ENCODE data around the gene ARHGEF26.

The ARHGEF26 gene

DNA sequence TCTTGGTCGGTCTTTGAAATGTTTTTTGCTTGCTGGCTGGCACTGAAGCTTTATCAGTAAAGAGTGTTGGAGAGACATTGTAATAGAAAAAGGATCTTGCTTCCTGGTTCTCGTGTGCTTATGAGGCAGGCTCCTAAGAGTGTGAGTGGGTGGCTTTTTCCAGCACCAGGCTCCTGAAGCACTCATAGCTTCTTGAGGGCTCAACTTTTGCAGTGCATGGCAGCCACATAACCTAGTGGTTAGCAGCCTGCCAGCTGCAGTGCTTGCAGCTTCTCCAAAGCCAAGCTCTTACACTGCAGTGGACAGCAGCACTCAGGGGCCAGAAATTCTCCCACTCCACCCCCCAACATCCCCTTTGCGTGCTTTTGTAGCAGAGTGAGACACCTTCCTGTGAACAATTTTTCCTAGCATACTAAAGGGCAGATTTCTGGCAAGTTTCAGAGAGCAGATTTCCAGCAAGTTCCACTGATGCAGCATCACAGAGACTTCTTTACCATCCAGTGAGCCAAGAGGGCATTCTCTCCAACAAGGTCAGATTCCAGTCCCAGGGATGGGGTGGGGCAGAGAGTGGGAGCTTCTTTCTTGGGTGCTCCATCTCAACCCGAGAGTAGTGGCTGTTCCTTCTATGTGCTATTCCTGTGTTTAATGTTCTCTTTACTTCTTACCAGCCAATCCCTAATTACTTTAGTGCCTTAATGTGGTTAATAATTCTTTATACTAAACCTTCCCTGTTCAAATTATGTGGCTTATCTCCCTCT lies 15.8 kb upstream of the ARHGEF26 start:
- no peaks in the 10 kb centered on the region for H4K20me1 ChIP-seq (ENCODE audit: insufficient read depth, low read length)
- no peaks in the 10 kb centered on the region for H3K36me3 ChIP-seq (ENCODE audit: insufficient read depth, low read length)
- no peak overlapping the region for H3K4me2 ChIP-seq (ENCODE audit: low read length)
- TF ChIP-seq EZH2 (IDR thresholded peaks at IDR 0.05; ENCODE audit: borderline replicate concordance, low read length): no peak
- TF ChIP-seq, protein P1, sequence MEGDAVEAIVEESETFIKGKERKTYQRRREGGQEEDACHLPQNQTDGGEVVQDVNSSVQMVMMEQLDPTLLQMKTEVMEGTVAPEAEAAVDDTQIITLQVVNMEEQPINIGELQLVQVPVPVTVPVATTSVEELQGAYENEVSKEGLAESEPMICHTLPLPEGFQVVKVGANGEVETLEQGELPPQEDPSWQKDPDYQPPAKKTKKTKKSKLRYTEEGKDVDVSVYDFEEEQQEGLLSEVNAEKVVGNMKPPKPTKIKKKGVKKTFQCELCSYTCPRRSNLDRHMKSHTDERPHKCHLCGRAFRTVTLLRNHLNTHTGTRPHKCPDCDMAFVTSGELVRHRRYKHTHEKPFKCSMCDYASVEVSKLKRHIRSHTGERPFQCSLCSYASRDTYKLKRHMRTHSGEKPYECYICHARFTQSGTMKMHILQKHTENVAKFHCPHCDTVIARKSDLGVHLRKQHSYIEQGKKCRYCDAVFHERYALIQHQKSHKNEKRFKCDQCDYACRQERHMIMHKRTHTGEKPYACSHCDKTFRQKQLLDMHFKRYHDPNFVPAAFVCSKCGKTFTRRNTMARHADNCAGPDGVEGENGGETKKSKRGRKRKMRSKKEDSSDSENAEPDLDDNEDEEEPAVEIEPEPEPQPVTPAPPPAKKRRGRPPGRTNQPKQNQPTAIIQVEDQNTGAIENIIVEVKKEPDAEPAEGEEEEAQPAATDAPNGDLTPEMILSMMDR (IDR thresholded peaks at IDR 0.05; ENCODE audit: low read length): no peak
- H3K9ac ChIP-seq (ENCODE audit: low read length): no peak overlapping the region
- no peaks in the 10 kb centered on the region for H3K4me1 ChIP-seq (ENCODE audit: insufficient read depth, low read length, severe bottlenecking)
- no peak overlapping the region for H2AFZ ChIP-seq (ENCODE audit: low read length)
- no peak overlapping the region for H3K4me3 ChIP-seq (ENCODE audit: low read depth, low read length, poor library complexity, severe bottlenecking)
- H3K9me3 ChIP-seq (ENCODE audit: low read length): no peaks in the 10 kb centered on the region
- H3F3A ChIP-seq (ENCODE audit: insufficient read depth, low read length): no peaks in the 10 kb centered on the region
- H3K9me2 ChIP-seq (ENCODE audit: low read depth, low read length): no peaks in the 10 kb centered on the region
- H3K79me2 ChIP-seq (ENCODE audit: insufficient read depth, low read length): no peaks in the 10 kb centered on the region
- H3K27ac ChIP-seq (ENCODE audit: low read depth, low read length, poor library complexity, severe bottlenecking): no peak overlapping the region
- no peaks in the 10 kb centered on the region for H3K27me3 ChIP-seq (ENCODE audit: insufficient read depth, low read length)

DNA sequence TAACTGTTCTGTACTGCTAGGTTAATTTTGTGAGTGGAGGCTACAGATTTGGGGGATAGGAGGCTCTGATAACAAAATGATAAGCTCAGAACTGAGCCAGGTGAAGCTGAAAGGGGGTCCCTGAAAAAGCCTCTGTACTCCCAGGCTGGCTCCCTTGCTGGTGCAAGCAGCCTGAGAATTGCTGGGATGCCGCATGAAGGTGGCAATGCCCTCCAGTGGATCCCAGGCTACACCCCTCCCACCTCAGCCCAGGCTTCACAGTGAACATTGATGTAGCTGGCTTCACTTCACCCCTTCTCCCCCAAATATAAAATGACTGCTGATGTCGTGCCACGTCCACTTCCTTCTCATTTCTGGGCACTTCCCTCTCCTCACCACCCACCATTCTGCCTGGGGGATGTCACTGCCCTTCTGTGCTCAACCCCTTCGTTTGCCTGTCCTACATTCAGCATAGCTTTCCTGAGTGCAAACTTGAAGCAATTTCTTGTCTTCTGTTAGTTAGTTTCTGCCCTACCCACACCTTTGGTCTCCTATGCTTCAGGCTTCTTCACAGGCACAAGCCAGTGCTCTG lies 9.7 kb upstream of the ARHGEF26 start:
- Histone ChIP-seq H3K27me3 (ENCODE audit: insufficient read depth, low read length) (no peaks in the 10 kb centered on the region), H4K20me1 (ENCODE audit: insufficient read depth, low read length) (no peaks in the 10 kb centered on the region), H3K9me3 (ENCODE audit: low read length) (no peaks in the 10 kb centered on the region), H3K4me3 (ENCODE audit: low read depth, low read length, poor library complexity, severe bottlenecking) (no peak overlapping the region), H3F3A (ENCODE audit: insufficient read depth, low read length) (no peaks in the 10 kb centered on the region), H3K79me2 (ENCODE audit: insufficient read depth, low read length) (no peaks in the 10 kb centered on the region), H3K9me2 (ENCODE audit: low read depth, low read length) (no peaks in the 10 kb centered on the region), H3K4me2 (ENCODE audit: low read length) (no peak overlapping the region), H3K36me3 (ENCODE audit: insufficient read depth, low read length) (no peaks in the 10 kb centered on the region), H3K27ac (ENCODE audit: low read depth, low read length, poor library complexity, severe bottlenecking) (no peak overlapping the region), H2AFZ (ENCODE audit: low read length) (no peak overlapping the region), H3K4me1 (ENCODE audit: insufficient read depth, low read length, severe bottlenecking) (no peaks in the 10 kb centered on the region), H3K9ac (ENCODE audit: low read length) (no peak overlapping the region)
- TF ChIP-seq, protein P1 (IDR thresholded peaks at IDR 0.05; ENCODE audit: low read length): no peak
- TF ChIP-seq EZH2 (IDR thresholded peaks at IDR 0.05; ENCODE audit: borderline replicate concordance, low read length): no peak

- Histone ChIP-seq H3K27ac (ENCODE audit: low read depth, low read length, poor library complexity, severe bottlenecking) (no peak overlapping the region), H3K9me3 (ENCODE audit: low read length) (no peaks in the 10 kb centered on the region), H3K79me2 (ENCODE audit: insufficient read depth, low read length) (no peaks in the 10 kb centered on the region), H3K4me1 (ENCODE audit: insufficient read depth, low read length, severe bottlenecking) (no peaks in the 10 kb centered on the region), H3F3A (ENCODE audit: insufficient read depth, low read length) (no peaks in the 10 kb centered on the region), H3K9ac (ENCODE audit: low read length) (no peak overlapping the region), H3K4me2 (ENCODE audit: low read length) (no peak overlapping the region), H3K4me3 (ENCODE audit: low read depth, low read length, poor library complexity, severe bottlenecking) (no peak overlapping the region), H3K36me3 (ENCODE audit: insufficient read depth, low read length) (no peaks in the 10 kb centered on the region), H4K20me1 (ENCODE audit: insufficient read depth, low read length) (no peaks in the 10 kb centered on the region), H3K27me3 (ENCODE audit: insufficient read depth, low read length) (no peaks in the 10 kb centered on the region), H3K9me2 (ENCODE audit: low read depth, low read length) (no peaks in the 10 kb centered on the region), H2AFZ (ENCODE audit: low read length) (no peak overlapping the region)
- TF ChIP-seq, protein P1 (IDR thresholded peaks at IDR 0.05; ENCODE audit: low read length): no peak
- no peak for TF ChIP-seq EZH2 (IDR thresholded peaks at IDR 0.05; ENCODE audit: borderline replicate concordance, low read length)
Observed at GRCh38 chr3:154112146-154112852, 8.9 kb upstream of the ARHGEF26 start.

Measured in OCI-LY1 (cell line).